DOHH2 (cell line): ENCODE measurements around the gene TMPRSS2.

Experiments used
- H3F3A ChIP-seq: fragments of 200-600 bp; sonication (generic), shearing (Covaris generic); 2 replicates; pipeline ENCODE4 v1.6.0; 2016; ENCODE audit warnings: antibody characterized with exemption, mild to moderate bottlenecking; ENCODE audit not compliant: control insufficient read depth, insufficient read depth
- H3K27ac ChIP-seq: fragments of 200-600 bp; sonication (generic); 2 replicates; pipeline ENCODE4 v1.5.1; 2014; ENCODE audit warnings: low read depth, mild to moderate bottlenecking, low read length, moderate library complexity
- H3K27me3 ChIP-seq: fragments of 200-600 bp; sonication (generic); 2 replicates; pipeline ENCODE4 v1.6.1; 2014; ENCODE audit warnings: mild to moderate bottlenecking, low read length, mixed read lengths; ENCODE audit not compliant: control insufficient read depth
- H3K36me3 ChIP-seq: fragments of 200-600 bp; sonication (generic); 2 replicates; pipeline ENCODE4 v1.6.1; 2014; ENCODE audit warnings: mild to moderate bottlenecking, low read length, moderate library complexity, mixed read lengths; ENCODE audit not compliant: control insufficient read depth
- H3K4me1 ChIP-seq: fragments of 200-600 bp; sonication (generic); 2 replicates; pipeline ENCODE4 v1.6.1; 2014; ENCODE audit warnings: mild to moderate bottlenecking, low read length, mixed read lengths; ENCODE audit not compliant: control insufficient read depth
- H3K4me2 ChIP-seq: fragments of 200-600 bp; sonication (generic); 2 replicates; pipeline ENCODE4 v1.6.0; 2014; ENCODE audit warnings: mild to moderate bottlenecking, low read length, moderate library complexity
- H3K4me3 ChIP-seq: fragments of 200-600 bp; sonication (generic); 2 replicates; pipeline ENCODE4 v1.5.1; 2014; ENCODE audit warnings: mild to moderate bottlenecking, low read length, mixed read lengths
- H3K79me2 ChIP-seq: fragments of 200-600 bp; sonication (generic); 2 replicates; pipeline ENCODE4 v1.6.1; 2014; ENCODE audit warnings: mild to moderate bottlenecking, low read length, mixed read lengths; ENCODE audit not compliant: control insufficient read depth
- H3K9me2 ChIP-seq: fragments of 200-600 bp; sonication (generic); replicated peaks from 2 replicates; pipeline ENCODE4 v1.6.1; 2014; ENCODE audit warnings: mild to moderate bottlenecking, low read length, mixed read lengths; ENCODE audit not compliant: control insufficient read depth
- H3K9me3 ChIP-seq: fragments of 200-600 bp; sonication (generic); 2 replicates; pipeline ENCODE4 v1.6.1; 2014; ENCODE audit warnings: antibody characterized with exemption, low read length, mixed read lengths; ENCODE audit not compliant: control insufficient read depth, insufficient read depth
- H4K20me1 ChIP-seq: fragments of 200-600 bp; sonication (generic); 2 replicates; pipeline ENCODE4 v1.6.0; 2014; ENCODE audit warnings: low read depth, mild to moderate bottlenecking, antibody characterized with exemption, low read length, moderate library complexity; ENCODE audit not compliant: control insufficient read depth, insufficient read depth
- EZH2phosphoT487 ChIP-seq: fragments of 200-600 bp; sonication (generic); IDR thresholded peaks from 2 replicates; pipeline ENCODE4 v1.6.1; 2017; ENCODE audit warnings: borderline replicate concordance, mild to moderate bottlenecking, antibody characterized with exemption, low read length, moderate library complexity, mixed read lengths
- TF ChIP-seq, protein P1 (sequence below): fragments of 200-600 bp; sonication (generic); IDR thresholded peaks from one replicate; pipeline ENCODE4 v1.5.1; 2014; ENCODE audit warnings: antibody characterized with exemption, mild to moderate bottlenecking, low read depth, low read length; ENCODE audit not compliant: poor library complexity, severe bottlenecking

TMPRSS2 gene

DNA sequence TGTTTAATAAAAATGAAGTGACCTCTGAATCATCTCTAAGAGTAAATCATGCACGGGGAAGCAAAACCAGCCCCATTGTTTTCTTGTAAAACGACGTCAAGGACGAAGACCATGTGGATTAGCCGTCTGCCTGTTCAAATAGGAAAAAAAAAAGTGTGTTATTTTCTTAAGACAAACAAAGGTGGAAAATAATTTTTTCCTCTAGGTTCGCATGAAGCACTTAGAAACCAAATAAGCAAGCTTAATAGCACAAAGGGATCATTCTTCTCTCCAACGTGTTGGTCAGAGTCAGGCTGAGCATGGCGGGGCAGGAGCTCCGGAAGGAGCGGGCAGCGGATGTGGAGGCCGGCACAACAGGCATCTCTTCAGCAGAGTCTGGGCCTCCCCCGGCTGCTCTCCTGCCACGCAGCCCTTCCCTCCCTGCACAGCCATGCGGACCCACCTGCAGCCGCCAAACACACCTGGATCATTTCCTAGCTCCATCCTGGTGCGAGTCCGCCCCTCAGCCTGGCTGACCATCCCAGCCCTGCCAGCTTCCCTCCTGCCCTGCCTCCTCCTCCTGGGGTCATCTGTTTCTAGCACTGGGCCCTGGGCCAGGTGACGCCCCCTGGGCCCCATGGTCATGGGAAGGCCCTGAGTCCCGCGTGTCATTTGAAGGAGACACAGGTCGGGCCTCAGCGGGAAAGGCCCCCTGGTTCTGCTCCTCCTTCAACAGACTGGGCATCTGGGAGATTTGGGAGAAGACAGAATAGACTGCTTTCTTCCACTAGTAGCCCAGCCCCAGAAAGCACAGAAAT is 41.7 kb downstream of the TMPRSS2 start:
- H4K20me1 ChIP-seq, result no peaks in the 10 kb centered on the region
- no peaks in the 10 kb centered on the region for H3K27me3 ChIP-seq
- H3K9me3 ChIP-seq, result no peaks in the 10 kb centered on the region
- H3K36me3 ChIP-seq, result no peaks in the 10 kb centered on the region
- no peaks in the 10 kb centered on the region for H3F3A ChIP-seq
- no peak overlapping the region for H3K27ac ChIP-seq
- no peaks in the 10 kb centered on the region for H3K79me2 ChIP-seq
- no peaks in the 10 kb centered on the region for H3K9me2 ChIP-seq
- H3K4me1 ChIP-seq, result no peaks in the 10 kb centered on the region
- no peak overlapping the region for H3K4me2 ChIP-seq
- no peak overlapping the region for H3K4me3 ChIP-seq
- TF ChIP-seq, protein P1, sequence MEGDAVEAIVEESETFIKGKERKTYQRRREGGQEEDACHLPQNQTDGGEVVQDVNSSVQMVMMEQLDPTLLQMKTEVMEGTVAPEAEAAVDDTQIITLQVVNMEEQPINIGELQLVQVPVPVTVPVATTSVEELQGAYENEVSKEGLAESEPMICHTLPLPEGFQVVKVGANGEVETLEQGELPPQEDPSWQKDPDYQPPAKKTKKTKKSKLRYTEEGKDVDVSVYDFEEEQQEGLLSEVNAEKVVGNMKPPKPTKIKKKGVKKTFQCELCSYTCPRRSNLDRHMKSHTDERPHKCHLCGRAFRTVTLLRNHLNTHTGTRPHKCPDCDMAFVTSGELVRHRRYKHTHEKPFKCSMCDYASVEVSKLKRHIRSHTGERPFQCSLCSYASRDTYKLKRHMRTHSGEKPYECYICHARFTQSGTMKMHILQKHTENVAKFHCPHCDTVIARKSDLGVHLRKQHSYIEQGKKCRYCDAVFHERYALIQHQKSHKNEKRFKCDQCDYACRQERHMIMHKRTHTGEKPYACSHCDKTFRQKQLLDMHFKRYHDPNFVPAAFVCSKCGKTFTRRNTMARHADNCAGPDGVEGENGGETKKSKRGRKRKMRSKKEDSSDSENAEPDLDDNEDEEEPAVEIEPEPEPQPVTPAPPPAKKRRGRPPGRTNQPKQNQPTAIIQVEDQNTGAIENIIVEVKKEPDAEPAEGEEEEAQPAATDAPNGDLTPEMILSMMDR, result no peak
- TF ChIP-seq EZH2phosphoT487, result no peak

DNA sequence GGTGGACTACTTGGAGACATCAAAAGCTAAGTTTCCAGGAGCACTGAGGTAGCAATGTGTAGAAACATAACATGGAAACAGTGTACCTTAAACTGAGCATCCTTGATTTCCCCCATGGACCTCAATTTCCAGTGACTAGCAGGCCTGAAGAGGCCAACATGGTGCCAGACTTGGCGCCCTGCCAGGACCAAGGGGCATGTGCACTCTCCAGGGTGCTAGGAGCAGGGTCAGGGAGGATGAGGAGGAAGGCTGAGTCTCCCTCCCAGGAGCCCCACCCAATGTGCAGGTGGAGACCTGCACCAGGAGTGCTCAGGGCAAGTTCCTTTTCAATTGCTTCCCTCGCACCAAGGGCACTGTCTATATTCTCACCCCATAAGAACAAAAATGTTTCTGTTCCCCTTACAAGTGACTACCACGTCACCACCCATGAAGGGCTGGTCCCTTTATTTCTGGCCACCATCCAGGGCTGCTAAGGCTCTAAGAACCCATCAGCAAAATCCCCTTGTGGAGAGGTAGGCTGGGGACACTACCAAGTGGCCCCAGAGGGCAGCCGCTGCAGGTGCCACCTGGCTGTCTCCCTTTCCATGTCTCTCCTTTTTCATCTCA is 42.7 kb downstream of the TMPRSS2 start:
- no peak for TF ChIP-seq EZH2phosphoT487
- TF ChIP-seq, protein P1, result no peak
- Histone ChIP-seq H3F3A (no peaks in the 10 kb centered on the region), H3K9me2 (no peaks in the 10 kb centered on the region), H3K4me2 (no peak overlapping the region), H3K9me3 (no peaks in the 10 kb centered on the region), H3K27me3 (no peaks in the 10 kb centered on the region), H3K36me3 (no peaks in the 10 kb centered on the region), H3K4me1 (no peaks in the 10 kb centered on the region), H3K27ac (no peak overlapping the region), H3K79me2 (no peaks in the 10 kb centered on the region), H3K4me3 (no peak overlapping the region), H4K20me1 (no peaks in the 10 kb centered on the region)

DNA sequence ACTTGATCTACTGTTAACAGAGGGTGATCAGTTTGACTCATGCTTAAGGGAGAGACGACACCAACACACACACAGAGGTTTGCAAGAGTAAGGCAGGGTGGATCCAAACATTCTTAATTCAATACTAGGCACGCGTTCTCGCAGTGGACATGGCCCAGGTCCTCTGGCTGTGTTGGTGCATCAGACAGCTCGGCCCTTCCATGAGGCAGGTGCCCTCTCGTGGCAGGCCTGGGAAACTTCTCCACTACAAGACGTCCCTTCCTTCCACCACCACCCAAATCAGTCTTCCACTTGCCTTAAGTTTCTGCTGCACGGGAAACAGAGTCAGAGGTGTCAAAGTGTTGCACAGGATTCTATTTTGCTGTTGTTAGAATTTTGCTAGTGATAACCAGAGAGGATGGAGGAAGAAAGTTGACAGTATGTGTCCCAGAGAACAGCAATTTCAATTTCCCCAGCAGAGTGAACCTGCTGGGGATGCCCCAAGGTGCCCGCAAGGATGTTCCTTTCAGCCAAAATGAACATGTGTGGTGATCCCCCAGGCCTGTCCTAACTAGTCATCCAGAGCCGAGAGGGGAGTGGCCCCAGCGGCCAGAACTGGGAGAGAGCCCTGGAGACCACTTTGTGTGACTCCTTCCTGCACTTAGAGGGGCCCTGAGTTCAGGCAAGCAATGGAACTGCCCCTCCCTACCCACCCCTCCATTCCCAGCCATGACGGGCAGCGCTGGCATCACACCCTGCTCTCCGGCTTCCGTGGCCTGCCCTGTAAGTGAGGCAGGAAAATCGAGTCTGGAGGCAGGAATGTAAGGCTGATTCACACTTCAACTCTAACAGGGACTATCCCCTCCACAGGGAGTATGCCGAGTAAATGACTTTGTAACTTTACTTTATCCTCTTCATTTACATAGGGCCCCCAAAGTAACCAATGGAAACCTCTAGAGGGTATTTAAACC is 47.1 kb downstream of the TMPRSS2 start:
- Histone ChIP-seq H3K4me2 (no peak overlapping the region), H3K79me2 (no peaks in the 10 kb centered on the region)

More for the DNA sequence above, 47.1 kb downstream of the TMPRSS2 start:
- no peak overlapping the region for H3K27ac ChIP-seq
- H3K9me2 ChIP-seq, result no peaks in the 10 kb centered on the region
- no peak overlapping the region for H3K4me3 ChIP-seq
- H4K20me1 ChIP-seq, result no peaks in the 10 kb centered on the region
- H3F3A ChIP-seq, result no peaks in the 10 kb centered on the region
- TF ChIP-seq, protein P1, result peak; percentile 80
- TF ChIP-seq EZH2phosphoT487, result no peak
- H3K9me3 ChIP-seq, result no peaks in the 10 kb centered on the region
- no peaks in the 10 kb centered on the region for H3K36me3 ChIP-seq
- no peaks in the 10 kb centered on the region for H3K4me1 ChIP-seq
- no peaks in the 10 kb centered on the region for H3K27me3 ChIP-seq
